NCI-H1694 (cell line): ENCODE data around the gene MYT1.

Experiments
- DNase-seq: peaks from one replicate; lab custom pipeline; 2025; lab: John Stamatoyannopoulos, UW

Gene MYT1

DNA sequence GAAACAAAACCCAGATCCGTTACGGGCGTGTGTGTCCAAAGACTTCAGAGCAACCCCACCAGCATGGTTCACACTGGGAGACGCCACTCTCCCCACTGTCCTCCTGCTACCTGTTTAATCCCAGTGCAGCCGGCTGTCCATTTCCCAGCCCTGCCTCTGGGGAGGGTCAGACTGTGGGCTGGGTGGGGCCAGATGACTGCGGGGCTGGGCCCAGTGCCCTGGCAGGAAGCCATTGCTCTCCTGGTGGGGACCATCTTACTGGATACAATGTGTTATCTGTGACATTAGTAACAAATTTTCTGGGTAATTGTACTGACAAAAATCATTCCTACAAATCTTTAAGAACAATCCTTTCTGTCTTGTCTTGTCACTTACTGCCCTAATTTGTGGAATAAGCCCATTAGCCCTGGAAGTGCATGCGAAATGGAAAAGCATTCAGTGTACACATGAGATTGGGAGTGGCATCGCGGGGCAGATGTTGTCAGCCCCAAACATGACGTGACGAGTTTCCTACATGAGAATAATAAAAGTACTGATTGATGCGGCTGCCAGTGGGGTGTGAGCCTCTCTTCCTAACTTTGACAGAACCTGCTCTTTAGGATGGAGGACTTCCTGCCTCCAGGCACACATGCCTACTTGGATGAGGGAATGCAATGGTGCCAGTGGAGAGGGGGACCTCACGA, 53.4 kb downstream of the MYT1 start:
- no peak for DNase-seq

DNA sequence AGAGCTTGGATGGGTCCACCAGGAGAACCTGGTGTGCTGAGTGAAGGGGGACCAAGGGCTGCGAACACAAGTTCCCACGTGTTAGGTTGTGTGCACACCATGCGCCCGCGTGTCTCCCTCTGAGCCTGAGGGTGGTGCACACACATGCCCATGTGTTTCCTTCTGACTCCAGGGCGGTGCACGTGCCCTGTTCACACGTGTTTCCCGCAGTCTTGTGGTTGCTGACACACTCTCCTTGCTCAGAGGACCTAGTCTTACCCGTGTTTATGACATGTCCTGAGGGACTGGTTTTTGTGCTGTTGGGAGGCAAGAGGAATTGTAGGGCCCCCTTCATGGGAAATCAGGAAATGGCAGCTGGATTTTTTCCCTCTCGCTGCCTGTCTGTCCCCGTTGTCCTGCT, 55.0 kb downstream of the MYT1 start:
- no peak for DNase-seq

GRCh38 chr20:64219730-64220129, 55.5 kb downstream of the MYT1 start:
- no peak for DNase-seq

DNA sequence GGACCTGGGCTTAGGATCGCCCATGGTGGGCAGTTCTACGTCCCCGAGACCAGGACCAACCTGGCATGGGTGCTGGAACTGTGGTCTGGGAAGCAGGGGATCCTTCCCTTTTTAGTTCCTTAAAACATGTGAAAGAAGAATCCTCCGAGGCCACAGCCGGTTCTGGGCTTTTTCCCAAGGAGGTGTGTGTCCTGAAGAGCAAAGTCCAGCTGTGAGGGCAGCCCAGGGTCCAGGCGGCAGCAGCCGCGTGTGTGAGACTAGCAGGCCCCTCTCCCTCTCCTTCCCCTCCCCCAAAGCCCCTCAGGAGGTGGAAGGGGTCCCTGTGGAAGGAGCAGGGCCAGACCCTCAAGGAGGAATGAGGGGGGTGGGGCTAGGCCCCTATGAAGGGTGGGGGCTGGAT, 56.2 kb downstream of the MYT1 start:
- DNase-seq: no peak

GRCh38 chr20:64220891-64221527, 56.8 kb downstream of the MYT1 start:
- DNase-seq: no peak

- DNase-seq: no peak
Observed at GRCh38 chr20:64222291-64222735, 58.1 kb downstream of the MYT1 start.

DNA sequence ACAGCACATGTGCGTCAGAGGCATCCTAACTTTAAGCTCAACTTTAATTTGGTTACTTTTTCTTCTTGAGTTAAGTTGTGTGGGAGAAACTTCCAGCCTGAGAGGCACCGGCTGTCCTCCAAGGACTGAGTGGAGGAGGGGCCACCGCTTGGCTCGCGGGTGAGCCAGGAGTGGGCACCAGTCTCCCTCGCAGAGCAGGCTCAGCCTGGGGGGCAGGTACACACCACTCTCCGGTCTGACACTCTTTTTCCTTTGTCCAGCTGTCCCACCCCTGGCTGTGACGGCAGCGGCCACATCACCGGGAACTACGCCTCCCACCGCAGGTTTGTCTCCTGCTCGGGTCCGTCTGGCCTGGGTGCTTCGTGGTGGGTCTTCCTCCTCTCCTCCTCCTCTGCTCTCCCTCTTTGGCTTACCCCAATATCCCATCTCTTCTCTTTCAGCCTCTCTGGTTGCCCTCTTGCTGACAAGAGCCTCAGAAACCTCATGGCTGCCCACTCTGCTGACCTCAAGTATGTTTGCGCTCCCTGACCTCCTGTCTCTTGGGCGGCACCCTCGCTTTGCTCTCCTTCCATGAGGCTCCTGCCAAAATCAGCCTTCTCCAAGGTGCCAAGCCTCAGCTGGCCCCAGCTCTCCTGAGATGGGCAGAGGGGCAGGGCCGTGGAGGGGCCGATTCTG, 58.7 kb downstream of the MYT1 start:
- DNase-seq: no peak

GRCh38 chr20:64223526-64224067, 59.3 kb downstream of the MYT1 start:
- DNase-seq: no peak

DNA sequence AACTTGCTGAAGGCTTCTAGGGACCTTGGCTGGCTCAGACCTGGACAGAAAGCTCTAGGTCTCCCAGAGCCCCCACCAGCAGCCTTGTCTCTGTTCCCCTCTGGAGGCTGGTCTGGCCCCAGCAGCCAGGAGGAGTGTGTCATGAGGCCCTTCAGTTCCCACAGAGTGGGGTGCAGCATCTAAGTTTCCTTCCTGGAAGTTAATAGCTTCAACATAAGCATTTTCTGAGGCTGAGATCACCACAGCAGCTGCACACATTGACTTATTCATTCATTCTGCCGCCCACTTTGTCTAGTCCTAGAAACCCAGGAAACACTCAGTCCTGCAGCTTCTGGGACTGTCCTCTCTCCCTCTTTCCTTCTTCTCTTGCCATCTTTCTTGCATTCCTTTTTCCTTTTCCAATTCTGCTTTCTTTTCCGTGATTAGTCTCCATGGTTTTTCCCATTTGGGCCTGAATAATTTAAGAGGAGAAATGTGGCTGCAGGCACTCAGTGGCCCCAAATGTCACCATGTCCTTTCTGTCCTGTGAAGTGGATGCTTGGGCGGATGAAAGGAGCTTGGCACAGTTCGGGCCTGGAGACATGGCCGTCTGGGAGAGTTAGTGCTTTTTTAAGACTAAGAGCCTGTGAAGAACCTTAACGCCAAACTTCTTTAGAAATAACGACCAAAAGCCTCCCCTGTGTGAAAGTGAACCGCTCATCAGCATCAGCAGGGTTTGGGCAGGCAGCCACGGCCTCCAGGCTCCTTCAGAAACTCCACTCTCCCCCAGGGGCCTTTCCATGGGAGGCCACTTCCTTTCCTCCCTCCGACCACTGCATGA, 60.3 kb downstream of the MYT1 start:
- no peak for DNase-seq

DNA sequence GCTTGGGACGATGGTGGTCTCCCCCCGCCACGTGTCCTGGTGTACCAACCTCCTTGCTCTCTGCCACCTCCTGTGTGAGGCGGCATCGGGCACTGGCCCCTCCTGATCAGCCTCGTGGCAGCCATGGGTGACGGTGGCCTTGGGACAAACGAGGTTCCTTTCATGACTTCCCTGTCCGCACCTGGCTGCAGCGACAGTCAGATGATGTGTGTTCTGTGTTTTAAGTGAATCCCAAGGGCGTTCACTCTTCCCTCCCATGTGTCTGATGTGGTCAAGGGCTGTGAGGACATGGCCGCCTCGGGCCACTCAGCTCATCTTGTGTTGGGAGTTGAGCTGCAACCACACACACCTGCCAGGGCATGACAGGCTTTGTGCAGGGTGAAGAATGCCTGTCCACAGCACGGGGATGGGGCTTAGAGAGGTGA, 60.9 kb downstream of the MYT1 start:
- no peak for DNase-seq

DNA sequence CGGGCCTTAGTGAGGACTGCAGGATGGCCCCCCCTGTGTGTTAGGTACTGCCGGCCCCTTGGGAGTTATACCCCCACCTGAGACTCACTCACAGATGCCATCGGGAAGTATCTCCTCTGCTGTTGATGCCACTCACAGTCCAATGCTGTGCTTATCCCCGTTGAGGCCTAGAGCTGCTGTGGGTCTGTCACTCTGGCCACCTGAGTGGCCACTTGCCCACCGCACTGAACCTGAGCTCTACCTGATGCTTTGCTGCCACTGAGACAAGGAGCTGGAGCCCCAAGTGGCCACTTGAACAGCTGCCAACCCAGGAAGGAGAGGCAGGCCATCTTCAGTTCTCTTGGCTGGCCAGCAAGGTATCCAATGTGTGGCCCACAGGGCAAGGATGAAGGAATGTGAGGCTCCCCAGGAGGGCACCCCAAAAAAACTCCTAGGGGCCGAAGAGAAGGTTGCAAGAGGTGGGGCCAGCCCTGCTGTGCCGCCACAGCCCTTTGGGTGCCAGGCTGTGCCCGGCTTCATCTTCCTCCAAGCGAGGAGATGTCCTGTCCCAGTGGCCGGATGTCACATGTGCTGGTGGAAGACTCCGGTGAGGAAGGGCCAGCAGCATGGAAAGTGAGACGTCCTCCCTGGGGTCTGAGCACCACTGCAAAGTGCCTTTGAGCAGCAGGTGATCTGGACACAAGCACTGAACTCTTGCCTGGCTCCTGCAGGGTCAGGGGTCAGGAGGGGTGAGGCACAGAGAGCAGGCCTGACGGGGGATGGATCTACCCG, 61.8 kb downstream of the MYT1 start:
- no peak for DNase-seq

DNA sequence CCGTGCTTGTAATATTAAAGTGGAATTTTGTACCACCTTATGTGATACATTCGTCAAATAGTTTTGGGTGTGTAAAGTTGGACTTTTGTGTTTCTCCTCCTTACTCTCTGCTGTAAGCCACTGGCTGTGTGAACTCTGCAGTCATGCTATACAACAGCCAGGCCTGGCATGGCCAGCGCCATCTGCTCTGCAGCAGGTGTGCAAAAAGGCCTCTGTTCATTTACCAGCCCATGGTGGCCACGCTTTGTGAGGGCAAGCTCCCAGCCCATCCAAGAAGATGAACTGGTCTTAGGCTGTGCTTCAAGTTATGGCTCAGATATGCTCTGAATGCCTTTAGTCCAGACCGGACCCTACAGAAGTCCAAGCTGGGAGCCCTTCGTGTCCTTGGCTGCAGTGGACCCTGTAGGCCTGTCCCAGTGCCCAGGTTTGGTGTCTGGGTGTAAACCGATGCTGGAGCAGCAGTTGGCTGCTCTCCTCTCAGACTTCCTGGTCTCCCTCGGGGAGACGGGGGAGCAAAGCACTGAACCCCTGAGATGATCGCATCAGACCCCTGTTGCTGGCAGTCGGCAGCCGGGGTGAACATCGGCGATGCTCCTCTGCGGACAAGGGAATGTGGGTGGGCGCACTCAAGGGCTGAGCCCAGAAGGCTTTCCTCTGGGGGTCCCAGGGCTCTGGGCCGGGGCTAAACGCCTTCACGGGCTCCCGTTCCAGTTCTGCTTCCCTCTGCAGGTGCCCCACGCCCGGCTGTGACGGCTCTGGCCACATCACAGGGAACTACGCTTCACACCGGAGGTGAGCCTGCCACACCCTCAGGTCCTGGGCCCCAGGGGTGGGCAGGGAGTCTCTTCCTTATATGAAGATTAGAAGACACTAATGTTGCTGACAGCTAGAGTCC, 62.7 kb downstream of the MYT1 start:
- DNase-seq: no peak

DNA sequence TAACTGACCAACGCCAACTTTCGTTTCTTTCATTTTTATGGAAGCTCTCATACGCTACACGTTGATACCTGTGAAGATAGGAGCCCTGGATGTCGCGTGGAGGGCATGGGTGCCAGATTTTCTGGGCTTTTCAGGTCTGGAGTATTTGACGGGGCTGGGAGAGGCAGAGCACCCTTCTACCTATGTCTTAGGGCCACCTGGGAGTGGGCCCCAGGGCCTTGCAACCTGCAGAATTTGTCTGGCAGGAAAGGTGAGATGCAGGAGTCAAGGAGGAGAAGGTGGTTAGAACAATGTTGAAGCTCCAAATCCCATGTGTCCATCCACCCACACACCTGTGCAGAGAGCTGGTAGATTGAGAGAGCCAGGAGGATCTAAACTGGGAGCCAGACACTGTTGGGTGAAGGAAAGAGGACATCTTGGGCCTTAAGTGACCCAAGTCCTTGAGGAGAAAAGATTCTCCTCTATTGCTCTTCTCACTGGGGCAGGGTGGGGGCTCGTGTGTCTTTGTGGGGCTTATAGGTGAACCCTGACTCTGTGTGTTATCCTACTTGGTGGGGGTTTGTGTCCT, 63.9 kb downstream of the MYT1 start:
- DNase-seq: no peak

DNA sequence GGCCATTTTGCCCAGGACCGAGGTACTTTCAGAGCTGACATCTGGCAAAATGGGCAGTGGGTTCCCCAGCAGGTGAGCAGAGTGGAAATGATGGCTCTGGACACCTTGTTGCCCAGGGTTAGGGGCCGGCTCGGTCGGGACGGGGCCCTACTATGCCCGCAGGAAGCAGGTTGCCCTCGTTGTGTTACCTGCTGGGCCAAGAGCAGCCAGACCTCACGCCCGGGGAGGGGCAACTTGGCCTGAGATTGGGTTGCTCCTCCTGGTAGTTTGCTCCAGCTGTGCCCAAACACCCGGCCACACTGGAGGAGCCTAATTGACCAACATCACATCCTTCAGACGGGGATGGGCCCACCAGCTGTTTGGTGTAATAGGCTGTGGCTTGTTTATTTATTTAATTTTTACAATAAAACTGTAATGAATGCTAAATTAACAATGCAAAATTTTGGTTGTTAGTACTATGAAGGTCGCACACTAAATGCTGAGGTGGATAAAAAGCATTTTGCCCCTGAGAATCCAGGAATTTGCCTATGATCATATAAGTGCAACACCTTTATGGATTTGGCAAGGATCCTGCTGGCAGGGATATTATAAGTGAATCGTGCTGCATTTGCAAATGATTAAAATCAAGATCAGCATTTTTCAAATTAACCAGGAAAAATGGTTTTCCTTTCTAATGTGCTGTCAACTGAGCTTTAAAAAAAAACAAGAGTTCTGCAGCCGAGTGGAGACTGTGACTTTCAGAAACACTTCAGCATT, 64.7 kb downstream of the MYT1 start:
- no peak for DNase-seq

DNA sequence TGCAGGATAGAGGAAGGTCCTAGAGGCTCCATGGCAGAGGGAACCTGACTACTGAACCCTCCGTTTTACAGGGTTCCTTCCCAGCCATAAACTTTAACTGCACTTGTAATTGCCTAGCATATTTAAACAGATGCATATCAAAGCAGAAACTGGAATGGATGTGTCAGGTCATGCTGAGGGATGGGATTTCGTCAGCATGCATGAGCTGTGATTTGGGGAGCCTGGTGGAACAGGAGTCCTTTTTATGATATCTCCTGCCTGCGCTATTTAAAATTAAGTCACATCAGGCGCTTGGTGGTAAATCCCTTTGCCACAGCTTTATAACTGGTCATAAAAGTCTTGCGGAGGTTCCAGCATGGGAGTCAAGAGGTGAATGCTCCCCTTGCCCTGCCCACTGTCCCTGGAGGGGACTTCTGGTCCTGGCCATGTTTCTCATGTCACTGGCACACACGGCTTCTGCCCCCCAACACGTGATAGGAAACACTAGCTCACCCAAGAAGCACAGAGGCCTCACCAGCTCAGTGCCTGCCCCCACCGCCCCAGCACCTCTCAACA, 65.3 kb downstream of the MYT1 start:
- no peak for DNase-seq

DNA sequence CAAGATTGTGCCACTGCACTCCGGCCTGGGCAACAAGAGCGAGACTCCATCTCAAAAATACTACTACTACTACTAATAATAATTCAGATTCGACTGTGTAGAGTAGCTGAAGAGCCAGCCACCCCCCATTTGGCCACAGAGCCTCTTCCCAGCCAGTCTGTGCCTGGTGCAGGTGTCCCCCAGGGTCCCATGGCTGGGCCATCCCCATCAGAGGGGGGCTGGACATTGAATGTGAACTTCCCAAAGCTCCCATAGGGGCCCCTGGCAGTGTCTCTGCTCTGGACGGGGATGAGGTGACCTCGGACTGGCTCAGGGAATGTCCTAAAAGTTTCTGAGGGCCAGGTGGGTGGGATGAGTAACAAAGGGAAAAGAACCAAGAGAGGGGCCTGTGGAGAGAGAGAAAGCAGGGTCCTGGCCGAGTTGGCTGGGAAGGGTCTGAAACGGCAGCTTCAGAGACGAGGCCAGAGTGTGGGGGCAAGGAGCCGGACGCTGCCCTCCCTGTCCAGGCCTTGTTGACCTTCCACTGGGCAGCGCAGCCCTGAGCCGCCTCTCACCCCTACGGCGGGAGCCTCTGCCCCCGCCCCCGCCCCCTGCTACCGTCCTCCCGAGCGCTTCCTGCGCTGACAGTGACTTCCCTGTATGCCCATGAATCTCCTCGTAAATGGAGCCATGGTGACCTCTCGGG, 66.4 kb downstream of the MYT1 start:
- no peak for DNase-seq

- DNase-seq: no peak
Observed at GRCh38 chr20:64231621-64232550, 67.6 kb downstream of the MYT1 start.
